GM23248 (cell line): ENCODE results near the gene ZNHIT1.

ENCODE experiments used
- EZH2 ChIP-seq: fragments of 200-600 bp; sonication (generic); IDR thresholded peaks from 2 replicates; pipeline ENCODE4 v1.6.1; 2018; ENCODE audit warnings: antibody characterized with exemption, mild to moderate bottlenecking; ENCODE audit not compliant: insufficient read depth, poor library complexity, severe bottlenecking
- EZH2phosphoT487 ChIP-seq: fragments of 200-600 bp; sonication (generic); IDR thresholded peaks from 2 replicates; pipeline ENCODE4 v1.6.1; 2018; ENCODE audit warnings: antibody characterized with exemption, moderate library complexity, mild to moderate bottlenecking, low read depth; ENCODE audit not compliant: insufficient read depth

DNA sequence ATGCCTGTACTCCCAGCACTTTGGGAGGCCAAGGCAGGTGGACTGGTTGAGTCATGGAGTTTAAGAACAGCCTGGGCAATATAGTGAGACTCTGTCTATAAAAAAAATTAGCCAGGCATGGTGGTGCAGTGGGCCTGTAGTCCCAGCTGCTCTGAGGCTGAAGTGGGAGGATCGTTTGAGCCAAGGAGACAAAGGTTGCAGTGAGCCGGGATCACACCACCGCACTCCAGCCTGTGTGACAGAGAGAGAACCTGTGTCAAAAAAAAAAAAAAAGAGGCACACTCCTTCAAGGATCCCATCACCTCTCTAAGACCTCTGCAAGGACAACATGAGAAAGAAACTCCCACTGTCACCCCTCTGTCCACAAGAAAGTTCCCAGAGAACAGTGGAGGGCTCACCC lies 42.3 kb upstream of the ZNHIT1 start:
- no peak for TF ChIP-seq EZH2
- TF ChIP-seq EZH2phosphoT487 = no peak
